ENCODE measurements around the gene TMTC4.
"Not testable (repeated sequence)": the region's sequence is repeated elsewhere in the genome, so short reads cannot be mapped to it uniquely, and the experiment has no call there.

The TMTC4 gene, protein sequence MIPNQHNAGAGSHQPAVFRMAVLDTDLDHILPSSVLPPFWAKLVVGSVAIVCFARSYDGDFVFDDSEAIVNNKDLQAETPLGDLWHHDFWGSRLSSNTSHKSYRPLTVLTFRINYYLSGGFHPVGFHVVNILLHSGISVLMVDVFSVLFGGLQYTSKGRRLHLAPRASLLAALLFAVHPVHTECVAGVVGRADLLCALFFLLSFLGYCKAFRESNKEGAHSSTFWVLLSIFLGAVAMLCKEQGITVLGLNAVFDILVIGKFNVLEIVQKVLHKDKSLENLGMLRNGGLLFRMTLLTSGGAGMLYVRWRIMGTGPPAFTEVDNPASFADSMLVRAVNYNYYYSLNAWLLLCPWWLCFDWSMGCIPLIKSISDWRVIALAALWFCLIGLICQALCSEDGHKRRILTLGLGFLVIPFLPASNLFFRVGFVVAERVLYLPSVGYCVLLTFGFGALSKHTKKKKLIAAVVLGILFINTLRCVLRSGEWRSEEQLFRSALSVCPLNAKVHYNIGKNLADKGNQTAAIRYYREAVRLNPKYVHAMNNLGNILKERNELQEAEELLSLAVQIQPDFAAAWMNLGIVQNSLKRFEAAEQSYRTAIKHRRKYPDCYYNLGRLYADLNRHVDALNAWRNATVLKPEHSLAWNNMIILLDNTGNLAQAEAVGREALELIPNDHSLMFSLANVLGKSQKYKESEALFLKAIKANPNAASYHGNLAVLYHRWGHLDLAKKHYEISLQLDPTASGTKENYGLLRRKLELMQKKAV

DNA sequence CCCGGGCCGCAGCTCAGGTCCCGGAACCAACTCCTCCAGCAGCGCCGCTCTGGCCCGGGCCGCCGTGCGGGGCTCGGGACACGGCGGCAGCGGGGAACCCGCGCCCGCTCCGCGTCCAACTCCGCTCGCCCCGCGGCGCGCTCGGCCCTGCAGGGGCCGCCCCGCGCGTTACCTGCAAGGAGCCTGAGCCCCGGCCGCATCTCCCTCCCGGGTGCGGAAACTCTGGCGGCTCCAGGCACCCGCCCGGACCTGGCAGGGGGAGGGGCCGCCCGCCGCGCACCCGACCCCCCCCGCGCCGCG, at the start of gene TMTC4:
Gene TMTC4, minus strand, starts transcription at position 224 of the 300 bp plus-strand sequence. CDS start 4,433 bp downstream, outside the sequence.
- DNase-seq (ENCODE audit: low read depth in 3 of 3): no peak

DNA sequence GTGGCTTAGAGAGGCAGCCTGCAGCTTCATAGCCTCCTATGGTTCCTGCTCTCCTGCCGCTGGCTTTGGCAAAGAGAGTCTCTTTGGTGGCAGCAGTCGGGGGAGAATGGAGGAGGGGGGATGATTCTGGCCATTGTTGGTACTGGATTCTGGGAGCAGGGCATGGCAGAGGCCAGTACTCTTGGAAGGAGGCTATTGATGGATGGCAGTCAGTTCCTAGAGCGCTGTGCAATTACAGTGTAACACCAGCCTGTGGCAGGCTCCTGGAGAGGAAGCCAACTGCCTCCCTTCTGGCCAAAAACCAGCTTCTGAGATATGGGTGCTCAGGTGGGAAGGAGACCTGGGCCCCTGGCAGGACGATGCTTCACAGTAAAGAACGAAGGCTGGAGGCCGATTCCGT, 47.9 kb upstream of the TMTC4 start:
- DNase-seq (ENCODE audit: low read depth in 3 of 3): no peak

DNA sequence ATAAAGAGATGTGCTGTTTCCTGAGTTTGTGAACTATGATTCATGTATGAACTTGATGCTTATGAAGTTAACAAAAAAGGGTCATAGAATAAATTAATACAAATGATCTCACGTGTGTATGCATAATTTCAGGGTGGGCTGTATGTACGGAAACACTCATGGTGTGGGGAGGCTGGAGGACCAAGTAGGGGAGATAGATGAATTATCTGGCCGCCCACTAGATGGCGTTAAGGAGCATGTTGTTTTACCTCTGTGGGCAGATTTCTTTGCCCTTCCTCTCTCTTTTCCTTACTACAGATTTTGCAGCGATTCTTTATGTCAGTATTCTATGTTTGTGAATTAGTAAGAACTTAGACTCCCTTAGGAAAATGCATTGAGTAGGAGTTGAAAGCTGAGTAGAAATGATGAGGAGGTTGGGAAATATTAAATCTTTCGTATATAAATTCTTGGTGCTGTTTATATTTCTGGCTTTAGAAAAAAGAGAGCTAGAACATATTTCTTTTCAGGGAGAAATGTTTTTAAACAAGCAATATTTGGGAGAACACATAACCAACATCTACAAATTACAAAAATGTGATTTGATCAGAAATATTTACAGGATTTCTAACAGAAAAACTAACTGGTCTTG, 47.4 kb upstream of the TMTC4 start:
- peak in 2 of 3 donors; percentile 7 to 49 for DNase-seq (ENCODE audit: low read depth in 3 of 3)

DNA sequence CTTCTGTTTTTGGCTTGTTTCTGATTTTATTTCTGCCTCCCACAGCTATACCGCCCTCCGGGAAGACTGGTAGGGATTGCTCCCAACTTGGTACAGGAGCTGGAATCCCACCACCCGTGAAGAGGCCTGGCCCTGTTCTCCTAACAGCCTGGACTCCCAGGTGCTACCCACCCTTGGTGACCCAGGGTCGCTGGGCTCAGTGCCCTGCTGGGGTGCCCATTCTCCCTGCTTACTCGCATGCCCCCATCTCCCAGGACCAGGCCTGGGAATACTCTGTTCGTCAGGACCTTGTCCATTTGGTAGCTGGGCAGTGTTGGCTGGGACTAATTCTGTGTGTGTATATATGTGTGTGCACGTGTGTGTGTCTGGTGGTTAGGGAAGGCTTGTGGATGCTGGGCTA, 41.0 kb upstream of the TMTC4 start:
- no peak for DNase-seq (ENCODE audit: low read depth in 3 of 3)

DNA sequence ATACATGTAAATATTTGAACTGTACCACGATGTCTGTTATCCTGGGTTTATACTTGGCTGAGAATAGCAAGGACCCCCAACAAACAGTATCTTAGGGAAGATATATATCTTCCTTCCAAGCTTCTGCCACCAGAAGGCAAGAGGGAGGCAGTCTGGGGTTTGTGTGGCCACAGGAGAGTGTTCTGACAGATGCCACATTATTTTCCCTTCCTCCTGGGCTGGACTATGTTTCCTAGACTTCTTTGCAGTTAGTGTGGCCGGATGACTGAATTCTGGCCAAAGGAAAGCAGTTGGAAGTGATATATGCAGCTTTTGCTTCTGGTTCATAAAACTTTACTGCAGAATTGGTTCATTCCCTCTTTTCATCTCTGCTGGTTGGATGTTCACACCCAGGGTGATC, 39.9 kb upstream of the TMTC4 start:
- no peak for DNase-seq (ENCODE audit: low read depth in 3 of 3)

DNA sequence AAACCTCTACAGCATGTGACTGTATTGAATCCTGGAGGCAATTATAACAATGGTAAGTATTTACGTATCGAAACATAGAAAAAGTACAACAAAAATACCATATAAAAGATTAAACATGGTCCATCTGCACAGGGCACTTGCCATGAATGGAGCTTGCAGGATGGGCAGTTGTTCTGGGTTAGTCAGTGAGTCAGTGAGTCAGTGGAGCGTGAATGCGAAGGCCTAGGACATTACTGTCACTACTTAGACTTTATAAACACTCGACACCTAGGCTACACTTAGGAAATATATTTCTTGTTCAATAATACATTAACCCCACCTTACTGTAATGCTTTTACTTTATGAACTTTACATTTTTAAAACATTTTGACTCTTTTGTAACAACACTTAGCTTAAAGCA, 35.6 kb upstream of the TMTC4 start:
- DNase-seq (ENCODE audit: low read depth in 3 of 3): no peak

DNA sequence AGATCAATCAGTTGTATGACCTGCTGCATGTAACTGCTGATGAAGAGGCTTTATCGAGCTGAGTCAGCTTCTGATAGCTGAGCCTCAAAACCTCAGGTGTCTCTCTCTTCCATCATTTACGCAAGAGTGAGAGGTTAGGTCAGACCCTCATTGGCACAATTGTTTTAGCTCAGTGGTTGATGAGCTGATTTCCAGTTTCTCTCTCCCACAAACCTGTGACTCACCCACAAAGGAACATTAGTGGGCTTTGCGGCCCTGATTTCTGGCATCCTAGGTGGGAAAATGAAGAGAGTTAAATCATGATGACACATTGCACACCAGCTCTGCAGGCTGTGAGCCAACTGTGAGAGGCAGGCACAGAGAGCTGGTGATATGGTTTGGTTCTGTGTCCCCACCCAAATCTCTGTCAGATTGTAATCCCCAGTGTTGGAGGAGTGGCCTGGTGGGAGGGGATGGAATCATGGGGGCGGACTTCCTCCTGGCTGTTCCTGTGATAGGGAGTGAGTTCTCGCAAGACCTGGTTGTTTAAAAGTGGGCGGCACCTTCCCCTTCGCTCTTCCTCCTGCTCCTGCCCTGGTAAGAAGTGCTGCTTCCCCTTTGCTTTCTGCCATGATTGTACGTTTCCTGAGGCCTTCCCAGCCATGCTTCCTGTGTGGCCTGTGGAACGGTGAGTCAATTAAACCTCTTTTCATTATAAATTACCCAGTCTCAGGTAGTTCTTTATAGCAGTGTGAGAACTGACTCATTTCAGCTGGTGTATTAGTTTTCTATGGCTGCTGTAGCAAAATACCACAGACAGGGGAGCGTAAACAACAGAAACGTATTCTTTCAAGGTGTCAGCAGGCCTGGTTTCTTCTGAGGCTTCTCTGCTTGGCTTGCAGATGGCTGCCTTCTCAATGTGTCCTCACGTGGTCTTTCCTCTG, 33.5 kb upstream of the TMTC4 start:
- no peak for DNase-seq (ENCODE audit: low read depth in 3 of 3)

DNA sequence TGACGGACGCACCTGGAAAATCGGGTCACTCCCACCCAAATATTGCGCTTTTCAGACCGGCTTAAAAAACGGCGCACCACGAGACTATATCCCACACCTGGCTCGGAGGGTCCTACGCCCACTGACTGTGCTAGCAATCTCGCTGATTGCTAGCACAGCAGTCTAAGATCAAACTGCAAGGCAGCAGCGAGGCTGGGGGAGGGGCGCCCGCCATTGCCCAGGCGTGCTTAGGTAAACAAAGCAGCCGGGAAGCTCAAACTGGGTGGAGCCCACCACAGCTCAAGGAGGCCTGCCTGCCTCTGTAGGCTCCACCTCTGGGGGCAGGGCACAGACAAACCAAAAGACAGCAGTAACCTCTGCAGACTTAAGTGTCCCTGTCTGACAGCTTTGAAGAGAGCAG, 23.7 kb upstream of the TMTC4 start:
- DNase-seq (ENCODE audit: low read depth in 3 of 3): not testable (repeated sequence)

DNA sequence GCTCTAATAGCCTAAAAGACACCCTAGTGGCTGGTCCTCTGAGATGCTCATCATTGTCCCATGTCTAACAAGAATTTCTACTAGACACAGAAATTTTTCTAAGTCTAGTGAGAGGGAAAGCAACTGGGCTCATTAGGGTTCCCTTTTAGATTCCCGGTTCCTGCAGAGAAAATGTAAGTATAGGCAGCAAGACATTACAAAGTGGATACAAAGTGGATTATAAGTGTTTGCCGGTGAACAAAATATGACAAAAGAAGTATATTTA, 20.8 kb upstream of the TMTC4 start:
- no peak for DNase-seq (ENCODE audit: low read depth in 3 of 3)

DNA sequence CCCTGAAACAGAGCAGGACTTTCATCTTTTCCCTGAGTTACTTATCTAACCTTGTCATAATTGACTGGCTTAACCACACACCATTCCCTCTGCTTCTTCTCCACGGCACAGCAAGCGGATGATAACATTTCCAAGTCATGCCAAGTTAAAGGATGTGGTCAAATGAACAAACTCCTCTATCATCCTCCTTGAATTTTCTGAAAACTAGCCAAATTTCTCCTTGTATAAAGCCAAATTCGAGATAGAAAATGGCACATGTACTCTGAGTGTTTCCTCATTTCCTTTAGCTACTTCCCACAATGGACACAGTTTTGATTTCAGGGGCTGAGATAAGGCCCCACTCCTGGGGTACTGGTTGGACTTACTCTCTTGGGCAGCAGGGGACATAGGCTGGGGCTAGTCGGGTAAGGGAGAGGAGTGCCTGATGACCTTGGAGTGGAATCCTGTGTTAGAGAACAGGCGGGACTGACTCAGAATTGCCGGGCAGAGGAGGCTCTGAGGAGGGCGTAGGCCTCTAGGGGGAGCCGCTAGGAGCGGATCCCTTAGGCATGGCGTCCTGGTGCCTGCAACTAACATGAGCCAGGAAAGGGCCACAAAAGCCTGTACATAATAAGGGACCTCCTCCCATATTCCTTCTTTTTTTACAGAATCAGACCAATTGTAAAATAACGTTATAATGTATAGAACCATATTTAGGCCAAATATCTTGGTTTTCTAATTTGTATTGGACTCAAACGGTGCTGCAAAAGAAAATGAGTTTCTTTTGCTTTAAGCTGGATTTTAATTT, 20.3 kb upstream of the TMTC4 start:
- DNase-seq (ENCODE audit: low read depth in 3 of 3): no peak

DNA sequence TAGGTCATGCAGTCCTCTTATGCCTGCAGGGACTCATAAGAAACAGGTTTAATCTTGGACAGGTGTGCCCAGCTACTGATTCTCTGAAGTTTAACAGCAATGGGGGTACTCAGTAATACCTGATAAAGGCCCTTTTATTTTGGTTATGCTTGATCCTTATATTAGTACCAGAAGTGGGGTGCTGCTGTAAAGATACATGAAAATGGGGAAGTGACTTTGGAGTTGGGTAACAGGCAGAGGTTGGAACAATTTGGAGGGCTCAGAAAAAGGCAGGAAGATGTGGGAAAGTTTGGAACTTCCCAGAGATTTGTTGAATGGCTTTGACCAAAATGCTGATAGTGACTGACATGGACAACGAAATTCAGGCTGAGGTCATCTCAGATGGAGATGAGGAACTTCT, 14.6 kb upstream of the TMTC4 start:
- DNase-seq (ENCODE audit: low read depth in 3 of 3): no peak

DNA sequence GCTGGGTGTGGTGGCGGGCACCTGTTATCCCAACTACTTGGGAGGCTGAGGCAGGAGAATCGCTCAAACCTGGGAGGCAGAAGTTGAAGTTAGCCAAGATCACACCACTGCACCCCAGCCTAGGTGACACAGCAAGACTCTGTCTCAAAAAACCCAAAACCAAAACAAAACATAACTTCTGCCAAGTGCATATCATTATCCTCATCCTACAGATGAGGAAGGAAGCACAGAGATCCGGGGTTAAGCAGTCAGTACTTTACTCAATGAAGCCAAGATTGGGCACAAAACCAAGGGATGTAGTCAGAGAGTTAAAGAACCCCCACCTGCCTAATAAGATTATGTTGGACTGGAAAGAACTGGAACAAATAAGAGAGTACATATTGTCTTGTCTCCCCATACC, 5.5 kb upstream of the TMTC4 start:
- DNase-seq (ENCODE audit: low read depth in 3 of 3): no peak

DNA sequence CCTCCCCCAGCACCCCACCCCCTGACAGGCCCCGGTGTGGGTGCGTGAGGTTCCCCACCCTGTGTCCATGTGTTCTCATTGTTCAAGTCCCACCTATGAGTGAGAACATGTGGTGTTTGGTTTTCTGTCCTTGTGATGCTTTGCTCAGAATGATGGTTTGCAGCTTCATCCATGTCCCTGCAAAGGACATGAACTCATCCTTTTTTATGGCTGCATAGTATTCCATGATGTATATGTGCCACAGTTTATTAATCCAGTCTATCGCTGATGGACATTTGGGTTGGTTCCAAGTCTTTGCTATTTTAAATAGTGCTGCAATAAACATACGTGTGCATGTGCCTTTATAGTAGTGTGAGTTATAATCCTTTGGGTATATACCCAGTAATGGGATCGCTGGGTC, 2.5 kb upstream of the TMTC4 start:
- DNase-seq (ENCODE audit: low read depth in 3 of 3): not testable (repeated sequence)

DNA sequence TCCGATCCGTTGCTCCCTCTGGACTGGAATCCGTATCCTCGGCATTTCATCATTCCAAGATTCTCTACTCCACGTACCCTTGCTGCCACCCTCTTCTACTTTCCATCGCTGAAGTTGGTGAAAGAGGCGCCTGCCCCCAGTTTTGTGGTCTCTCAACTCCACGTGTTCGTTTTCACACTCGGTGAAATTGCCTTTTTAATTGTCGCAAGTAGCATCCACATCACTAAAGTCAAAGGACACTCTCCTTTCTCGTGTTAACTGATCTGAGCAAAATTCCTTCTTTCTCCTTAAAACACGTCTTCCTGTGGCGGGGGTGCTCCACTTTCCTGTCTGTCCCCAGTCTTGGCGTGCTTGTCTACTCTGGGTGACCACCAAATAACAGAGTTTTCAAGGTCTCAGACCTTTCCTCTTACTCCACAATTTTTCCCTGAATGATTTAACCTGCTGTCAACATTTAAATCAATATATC, 1.1 kb upstream of the TMTC4 start:
- DNase-seq (ENCODE audit: low read depth in 3 of 3): no peak

DNA sequence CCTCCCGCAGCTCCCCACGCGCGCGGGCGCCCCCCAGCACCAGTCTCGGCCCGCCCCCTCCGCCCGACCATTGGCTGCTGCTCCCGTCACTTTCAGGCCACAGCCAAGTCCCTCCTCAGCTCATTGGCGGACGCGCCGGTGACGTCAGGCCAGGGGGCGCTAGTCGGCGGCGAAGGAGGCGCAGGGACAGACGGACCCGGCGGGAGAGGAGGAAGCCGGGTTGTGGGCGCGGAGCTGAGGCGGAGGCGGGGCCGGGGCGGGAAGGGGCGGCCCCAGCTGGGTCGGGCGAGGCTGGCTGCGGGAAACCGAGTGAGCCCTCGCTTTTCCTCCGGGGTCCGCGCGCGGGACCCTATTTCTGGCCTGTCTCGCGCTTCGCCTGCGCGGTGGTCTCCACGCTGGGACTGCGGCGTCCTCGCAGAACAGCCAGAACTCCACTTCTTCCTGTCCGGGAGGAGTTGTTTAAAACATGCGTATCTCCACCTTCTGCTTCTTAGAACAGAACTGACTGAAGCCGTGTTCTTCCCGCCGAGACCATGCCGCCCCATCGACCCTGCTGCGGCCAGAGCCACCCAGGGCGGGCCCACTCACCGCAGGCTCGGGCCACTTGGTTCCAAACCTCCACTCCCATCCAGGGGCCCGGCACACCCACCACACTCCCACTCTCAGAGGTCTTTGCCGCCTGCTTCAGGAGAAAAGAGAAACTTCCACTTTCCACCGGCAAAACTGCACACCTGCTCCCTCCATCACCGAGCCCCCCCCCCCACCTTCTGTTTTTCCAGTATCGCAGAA, 471 bp upstream of the TMTC4 start:
- peak; percentile 96 to 99 (median 99) for DNase-seq (ENCODE audit: low read depth in 3 of 3)

DNA sequence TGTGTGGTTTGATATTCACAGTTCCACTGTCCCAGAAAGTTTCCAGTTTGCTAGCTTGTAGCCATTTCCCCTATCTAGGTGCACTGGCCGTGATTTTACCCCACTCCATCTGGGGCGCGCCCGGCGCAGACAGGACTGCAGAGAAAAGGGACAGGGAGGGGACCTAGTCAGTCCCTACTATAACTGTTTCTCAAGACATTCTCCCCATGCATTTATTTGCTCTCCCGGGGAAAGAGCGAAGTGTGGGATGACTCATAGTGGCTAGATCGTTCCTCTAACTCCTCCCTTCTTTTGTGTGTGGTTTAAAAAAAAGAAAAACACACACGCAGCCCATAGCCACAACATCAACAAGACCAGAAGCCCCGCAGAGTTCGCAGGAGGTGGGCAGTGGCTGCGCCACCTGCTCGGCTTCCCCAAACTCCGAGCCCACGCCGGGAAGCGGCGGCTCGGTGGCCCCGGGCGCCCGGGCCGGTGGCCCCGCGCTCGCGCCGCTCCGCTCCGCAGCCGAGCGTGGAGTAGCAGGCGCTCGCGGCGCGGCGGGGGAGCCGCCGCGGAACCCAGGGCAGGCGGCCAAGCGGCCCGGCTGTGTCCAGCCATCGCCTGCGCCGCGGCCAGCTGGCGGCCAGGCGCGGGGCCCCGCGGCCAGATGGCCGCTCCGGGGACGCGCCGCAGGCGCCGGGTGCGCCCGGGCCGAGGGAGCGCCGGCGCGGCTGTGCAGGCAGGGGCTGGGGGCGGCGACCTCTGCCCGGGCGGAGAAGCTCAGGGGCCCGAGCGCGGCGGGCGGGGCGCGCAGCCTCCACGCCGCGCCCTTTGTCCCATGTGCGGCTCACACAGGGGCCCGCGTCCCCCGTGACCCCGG, 653 bp downstream of the TMTC4 start:
- peak in 2 of 3 donors; percentile 12 to 19 for DNase-seq (ENCODE audit: low read depth in 3 of 3)

DNA sequence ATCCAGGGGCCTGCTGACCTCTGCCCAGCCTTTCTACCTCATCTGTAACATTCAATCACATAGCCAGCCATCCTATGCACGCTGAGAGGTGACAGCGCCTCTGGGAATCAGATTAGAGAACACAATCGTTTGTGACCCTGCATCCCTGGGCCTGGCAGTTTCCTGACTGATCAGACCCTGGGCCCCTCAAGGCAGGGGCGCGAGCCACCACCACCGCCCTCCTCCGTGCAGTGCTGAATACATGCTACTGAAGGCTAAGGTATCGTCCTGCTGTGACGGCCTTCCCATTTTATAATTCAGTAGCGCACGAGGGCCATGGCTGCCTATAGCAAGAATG, 1.3 kb downstream of the TMTC4 start:
- no peak for DNase-seq (ENCODE audit: low read depth in 3 of 3)

DNA sequence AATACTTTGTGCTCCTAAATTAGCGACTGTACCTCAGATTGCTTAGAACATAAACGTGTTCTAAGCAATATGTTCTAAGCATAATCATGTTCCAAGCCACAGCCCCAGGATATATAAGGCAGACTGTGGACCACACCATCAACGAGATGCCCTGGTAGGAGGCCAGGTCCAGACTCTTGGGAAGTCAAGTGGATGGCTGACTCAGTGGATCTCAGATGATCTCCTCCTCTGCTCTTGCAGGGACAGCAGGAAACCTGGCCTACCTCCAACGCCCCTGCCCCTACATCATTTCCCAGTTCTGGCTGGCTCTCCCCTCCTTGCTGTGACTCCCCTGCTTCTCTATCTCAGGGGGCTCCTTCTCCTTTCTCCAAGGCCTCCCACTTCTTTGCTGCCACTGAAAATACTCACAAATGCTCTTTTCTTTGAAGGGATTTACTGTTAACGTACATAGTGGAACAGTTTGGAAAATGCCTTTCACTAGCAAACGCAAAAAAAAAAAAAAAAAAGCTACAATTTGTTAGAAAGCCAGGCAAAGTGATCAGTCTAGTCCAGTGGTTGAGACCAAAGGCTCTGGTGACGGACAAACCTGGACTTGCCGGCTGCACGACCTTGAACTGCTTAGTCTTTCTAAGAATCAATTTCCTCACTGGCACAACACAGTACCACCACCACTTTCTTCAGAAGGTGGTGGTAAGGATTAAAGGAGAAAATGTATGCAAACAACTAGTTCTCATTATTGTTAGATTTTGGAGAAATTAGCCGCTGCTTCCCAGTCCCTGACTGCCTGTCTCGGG, 3.0 kb downstream of the TMTC4 start:
- no peak for DNase-seq (ENCODE audit: low read depth in 3 of 3)

DNA sequence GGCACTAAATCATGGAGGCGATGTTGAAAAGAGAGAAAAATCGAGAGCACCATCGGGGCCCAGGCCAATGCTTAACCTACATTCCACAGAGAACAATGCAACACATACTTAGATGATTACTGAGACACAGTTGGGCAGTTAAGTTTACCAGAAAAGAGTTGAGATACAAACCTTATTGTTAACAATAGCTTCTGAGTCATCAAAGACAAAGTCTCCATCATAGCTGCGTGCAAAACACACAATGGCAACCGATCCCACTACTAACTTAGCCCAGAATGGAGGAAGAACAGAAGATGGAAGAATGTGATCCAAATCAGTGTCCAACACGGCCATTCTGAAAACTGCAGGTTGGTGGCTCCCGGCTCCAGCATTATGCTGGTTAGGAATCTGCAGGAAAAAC, 6.2 kb downstream of the TMTC4 start:
- no peak for DNase-seq (ENCODE audit: low read depth in 3 of 3)
